CD4-positive, alpha-beta T cell (primary cell): ENCODE measurements around the gene CDK5RAP2. TPM values are rescaled to one million over a fixed set of nuclear protein-coding genes. Genes with fewer than 3 reads are reported as not detected.

Experiments used
- ATAC-seq: fragments of 200-7000 bp; cut with Tn5 transposase; one replicate; pipeline ENCODE4 v1.10.0; 2022; ENCODE audit warnings: mild to moderate bottlenecking; ENCODE audit not compliant: poor library complexity
- CTCF ChIA-PET: fragments of 350-600 bp; sonication (Branson Sonifier 250); formaldehyde crosslinking; loops from one replicate; lab custom pipeline; 2021; ENCODE audit warnings: antibody characterized with exemption, inconsistent platforms; lab: Charles Lee
- POLR2A ChIA-PET: fragments of 350-600 bp; sonication (Branson Sonifier 250); formaldehyde crosslinking; loops from one replicate; lab custom pipeline; 2021; ENCODE audit warnings: antibody characterized with exemption, inconsistent platforms; lab: Charles Lee
- DNase-seq, 14 experiments: peaks; one replicate each; pipeline ENCODE4 v3.0.0-alpha.2; 2013 to 2020; ENCODE audit warnings: mixed read lengths in 2 of 14
- H3K27ac ChIP-seq, 2 donors: one replicate each; pipeline versions ENCODE4 v1.5.1 to v1.7.0; 2013; ENCODE audit warnings: low read length in 2 of 2, low read depth in 1 of 2, mild to moderate bottlenecking in 1 of 2
- H3K27me3 ChIP-seq, 2 experiments: 1 replicate in 1 of 2; 2 replicates in 1 of 2; pipeline versions ENCODE4 v1.6.1 to v1.7.0; 2013; ENCODE audit warnings: low read length in 2 of 2, control low read depth in 1 of 2, mild to moderate bottlenecking in 1 of 2, moderate library complexity in 1 of 2; ENCODE audit not compliant: insufficient read depth in 2 of 2, control insufficient read depth in 1 of 2
- H3K36me3 ChIP-seq: one replicate; pipeline ENCODE4 v1.6.1; 2013; ENCODE audit warnings: low read length, control low read depth; ENCODE audit not compliant: insufficient read depth
- H3K4me1 ChIP-seq: one replicate; pipeline ENCODE4 v1.6.1; 2013; ENCODE audit warnings: low read length, control low read depth; ENCODE audit not compliant: insufficient read depth
- H3K4me3 ChIP-seq: one replicate; pipeline ENCODE4 v1.5.1; 2013; ENCODE audit warnings: mild to moderate bottlenecking, low read length, moderate library complexity
- H3K9me3 ChIP-seq, 2 experiments: 1 replicate in 1 of 2; 2 replicates in 1 of 2; pipeline versions ENCODE4 v1.6.1 to v1.7.0; 2013; ENCODE audit warnings: low read length in 2 of 2, mild to moderate bottlenecking in 2 of 2, control low read depth in 1 of 2, moderate library complexity in 1 of 2; ENCODE audit not compliant: control insufficient read depth in 1 of 2, insufficient read depth in 1 of 2
- H3K27ac Mint-ChIP-seq: one replicate; pipeline ENCODE4 v1.8.0; 2020; ENCODE audit warnings: mixed read lengths
- H3K27me3 Mint-ChIP-seq: one replicate; pipeline ENCODE4 v1.8.0; 2021; ENCODE audit warnings: mixed read lengths
- H3K36me3 Mint-ChIP-seq: one replicate; pipeline ENCODE4 v1.8.0; 2021; ENCODE audit warnings: low read depth, mixed read lengths
- H3K4me1 Mint-ChIP-seq: one replicate; pipeline ENCODE4 v1.8.0; 2021; ENCODE audit warnings: low read depth, mixed read lengths
- H3K4me3 Mint-ChIP-seq: one replicate; pipeline ENCODE4 v1.8.0; 2020; ENCODE audit warnings: mild to moderate bottlenecking, mixed read lengths
- H3K9me3 Mint-ChIP-seq: one replicate; pipeline ENCODE4 v1.8.0; 2020; ENCODE audit warnings: mixed read lengths
- intact Hi-C, 2 experiments: fragments of 100-400 bp; cut with DNase I in 1 of 2; cut with micrococcal nuclease in 1 of 2; formaldehyde crosslinking; loops; one replicate each; pipeline versions ENCODE4 v1.15.1 to v1.9.0; 2023 to 2025; cut with DNase I, micrococcal nuclease
- total RNA-seq, 174 experiments: library from RNA in 2 of 174; stranded (reverse) in 2 of 174; gene quantifications; one replicate each; pipeline ENCODE4 v1.2.3 and lab custom pipeline; 2021 to 2026
- TF ChIP-seq, protein P1 (sequence below): fragments of 200-600 bp; IDR thresholded peaks from one replicate; pipeline ENCODE4 v1.8.0; 2022; ENCODE audit warnings: antibody characterized with exemption, mild to moderate bottlenecking

The CDK5RAP2 gene
- total RNA-seq, 2 experiments from 2014 or later: 55.0 to 56.0 TPM

DNA sequence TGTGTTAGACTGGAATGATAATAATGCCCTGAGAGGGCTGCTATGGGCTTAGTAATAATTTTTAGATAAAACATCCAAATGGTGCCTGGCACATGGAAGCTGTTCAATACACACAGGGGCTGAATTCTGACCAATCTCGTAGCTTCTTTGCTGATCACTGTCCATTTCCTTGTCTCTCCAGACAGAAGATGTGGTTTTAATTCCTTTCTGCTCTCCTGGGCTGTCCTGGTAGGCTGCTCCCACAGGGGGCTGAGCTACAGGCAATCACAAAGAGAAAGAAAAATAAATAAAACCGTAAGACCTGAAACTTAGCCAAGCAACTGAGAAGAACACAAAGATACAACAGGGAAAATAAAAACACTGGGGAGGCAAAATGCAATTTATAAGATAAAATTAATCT, 136.5 kb downstream of the CDK5RAP2 start:
- Mint-ChIP-seq H3K4me1 (peaks cover 23% of the 10 kb centered on the region), H3K36me3 (peaks cover 75% of the 10 kb centered on the region), H3K9me3 (no peaks in the 10 kb centered on the region), H3K27ac (no peak overlapping the region), H3K4me3 (no peak overlapping the region), H3K27me3 (no peaks in the 10 kb centered on the region)
- intact Hi-C loops: no loop called here
- Histone ChIP-seq H3K4me3 (no peak overlapping the region), H3K9me3 (no peaks in the 10 kb centered on the region), H3K27me3 (no peaks in the 10 kb centered on the region), H3K36me3 (peaks cover 81% of the 10 kb centered on the region), H3K4me1 (peaks cover 13% of the 10 kb centered on the region), H3K27ac (no peak overlapping the region)
- CTCF ChIA-PET: no interaction called here
- DNase-seq (no peak), ATAC-seq (no peak)
- POLR2A ChIA-PET: no interaction called here
- TF ChIP-seq, protein P1, sequence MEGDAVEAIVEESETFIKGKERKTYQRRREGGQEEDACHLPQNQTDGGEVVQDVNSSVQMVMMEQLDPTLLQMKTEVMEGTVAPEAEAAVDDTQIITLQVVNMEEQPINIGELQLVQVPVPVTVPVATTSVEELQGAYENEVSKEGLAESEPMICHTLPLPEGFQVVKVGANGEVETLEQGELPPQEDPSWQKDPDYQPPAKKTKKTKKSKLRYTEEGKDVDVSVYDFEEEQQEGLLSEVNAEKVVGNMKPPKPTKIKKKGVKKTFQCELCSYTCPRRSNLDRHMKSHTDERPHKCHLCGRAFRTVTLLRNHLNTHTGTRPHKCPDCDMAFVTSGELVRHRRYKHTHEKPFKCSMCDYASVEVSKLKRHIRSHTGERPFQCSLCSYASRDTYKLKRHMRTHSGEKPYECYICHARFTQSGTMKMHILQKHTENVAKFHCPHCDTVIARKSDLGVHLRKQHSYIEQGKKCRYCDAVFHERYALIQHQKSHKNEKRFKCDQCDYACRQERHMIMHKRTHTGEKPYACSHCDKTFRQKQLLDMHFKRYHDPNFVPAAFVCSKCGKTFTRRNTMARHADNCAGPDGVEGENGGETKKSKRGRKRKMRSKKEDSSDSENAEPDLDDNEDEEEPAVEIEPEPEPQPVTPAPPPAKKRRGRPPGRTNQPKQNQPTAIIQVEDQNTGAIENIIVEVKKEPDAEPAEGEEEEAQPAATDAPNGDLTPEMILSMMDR: no peak

DNA sequence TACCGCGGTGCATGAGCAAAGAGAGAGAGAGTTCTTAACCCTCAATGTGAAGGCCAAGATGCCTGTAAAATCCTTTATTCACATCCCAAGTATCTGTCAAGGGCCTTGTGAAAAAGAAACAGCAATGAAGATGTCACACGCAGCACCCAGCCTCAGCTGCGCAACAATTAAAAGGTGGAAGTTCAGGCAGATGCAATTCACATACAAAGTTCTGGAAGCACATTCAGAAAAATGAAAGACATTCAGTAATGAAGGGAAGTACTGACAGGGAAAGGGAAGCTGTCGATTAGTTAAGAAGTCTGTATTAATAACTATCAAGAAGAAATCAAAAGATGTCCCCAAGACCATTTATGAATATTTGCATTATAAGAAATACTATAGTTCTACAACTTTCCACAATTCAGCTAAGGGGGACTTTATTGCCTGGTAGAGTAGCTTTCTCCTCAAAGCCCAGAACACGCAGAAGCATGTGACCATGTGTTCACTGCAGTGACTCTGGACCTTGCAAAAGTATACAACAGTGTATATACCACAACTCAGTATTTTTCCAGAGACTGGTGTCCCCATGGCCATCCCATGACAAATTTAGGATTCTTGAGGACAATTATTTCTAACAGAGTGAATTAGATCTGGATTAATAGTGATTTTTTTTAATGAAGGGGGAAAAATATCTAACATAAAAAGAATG, 137.5 kb downstream of the CDK5RAP2 start:
- H3K36me3 Mint-ChIP-seq: peaks cover 77% of the 10 kb centered on the region
- no peak overlapping the region for H3K27ac ChIP-seq
- H3K9me3 ChIP-seq: no peaks in the 10 kb centered on the region
- H3K27me3 ChIP-seq: no peaks in the 10 kb centered on the region
- H3K4me3 ChIP-seq: no peak overlapping the region
- no peaks in the 10 kb centered on the region for H3K27me3 Mint-ChIP-seq
- ChIA-PET CTCF (no interaction called here), POLR2A (no interaction called here)
- H3K4me1 Mint-ChIP-seq: peaks cover 13% of the 10 kb centered on the region
- no peaks in the 10 kb centered on the region for H3K9me3 Mint-ChIP-seq
- intact Hi-C loops: no loop called here
- H3K36me3 ChIP-seq: peaks cover 82% of the 10 kb centered on the region
- H3K4me1 ChIP-seq: peaks cover 13% of the 10 kb centered on the region
- ATAC-seq (no peak), DNase-seq (no peak)
- TF ChIP-seq, protein P1: no peak
- no peak overlapping the region for H3K4me3 Mint-ChIP-seq
- H3K27ac Mint-ChIP-seq: no peak overlapping the region

DNA sequence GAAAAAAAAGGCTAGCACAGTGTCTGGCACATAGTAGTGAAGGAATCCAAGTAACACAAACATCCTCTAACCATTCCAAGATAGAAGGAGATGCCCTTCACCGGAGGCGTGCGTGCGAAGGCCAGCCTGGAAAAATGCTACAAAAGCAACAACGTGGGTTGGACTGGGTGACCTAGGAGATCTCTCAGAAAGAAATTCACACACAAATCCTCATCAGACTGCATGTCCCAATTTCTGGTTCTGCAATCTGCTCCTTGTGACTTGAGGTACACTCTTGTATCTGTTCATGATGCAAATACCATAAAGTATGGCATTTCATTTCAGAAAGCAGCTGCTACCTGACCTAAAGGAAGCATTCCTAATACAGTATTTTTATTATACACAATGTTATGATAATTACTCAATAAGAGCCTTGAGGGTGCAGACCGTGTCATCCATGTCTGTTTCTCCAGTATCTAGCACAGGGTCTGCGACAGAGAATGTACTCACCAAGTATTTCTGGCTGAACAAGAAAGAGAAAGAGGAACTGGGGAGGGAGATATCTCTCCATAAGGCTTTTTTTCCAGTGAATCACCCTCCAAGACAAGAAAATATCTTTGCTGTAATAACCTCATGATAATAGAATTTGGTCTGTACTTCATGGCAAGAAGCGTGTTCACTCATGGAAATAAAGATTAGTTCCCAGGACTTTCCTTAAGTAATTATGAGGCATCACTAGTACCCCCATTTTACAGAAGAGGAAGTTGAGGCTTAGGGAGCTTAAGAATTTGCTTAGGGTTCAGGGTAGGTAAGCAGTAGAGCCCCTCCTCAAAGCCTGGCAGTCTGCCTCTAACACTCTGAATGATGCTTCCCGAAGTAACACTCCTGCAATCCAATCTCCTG, 138.3 kb downstream of the CDK5RAP2 start:
- H3K4me1 Mint-ChIP-seq: peaks cover 5% of the 10 kb centered on the region
- no peaks in the 10 kb centered on the region for H3K27me3 Mint-ChIP-seq
- H3K36me3 Mint-ChIP-seq: peaks cover 77% of the 10 kb centered on the region
- H3K4me3 Mint-ChIP-seq: no peak overlapping the region
- peaks cover 12% of the 10 kb centered on the region for H3K4me1 ChIP-seq
- TF ChIP-seq, protein P1: no peak
- POLR2A ChIA-PET: no interaction called here
- H3K27ac Mint-ChIP-seq: no peak overlapping the region
- CTCF ChIA-PET: no interaction called here
- intact Hi-C loops: no loop called here
- no peak overlapping the region for H3K4me3 ChIP-seq
- no peaks in the 10 kb centered on the region for H3K9me3 ChIP-seq
- ATAC-seq: no peak
- no peak for DNase-seq
- H3K27ac ChIP-seq: no peak overlapping the region
- H3K36me3 ChIP-seq: peaks cover 86% of the 10 kb centered on the region
- H3K9me3 Mint-ChIP-seq: no peaks in the 10 kb centered on the region
- no peaks in the 10 kb centered on the region for H3K27me3 ChIP-seq
